Lower leg skin (tissue), 4 donors: ENCODE data around the gene ACOXL. TPM values are rescaled to one million over a fixed set of nuclear protein-coding genes. Genes with fewer than 3 reads are reported as not detected.

Source experiments
- DNase-seq, 2 donors: peaks; one replicate each; pipeline ENCODE4 v3.0.0-alpha.2; 2019; ENCODE audit warnings: low spot score in 2 of 2
- H3K4me3 ChIP-seq: fragments of 200-600 bp; sonication (generic); 2 replicates; pipeline ENCODE4 v1.5.1; 2017; ENCODE audit warnings: mild to moderate bottlenecking, low read depth; ENCODE audit not compliant: poor library complexity, severe bottlenecking
- CTCF ChIP-seq, 3 donors: fragments of 450-650 bp; IDR thresholded peaks; one replicate each; pipeline ENCODE4 v1.5.1; 2016; ENCODE audit warnings: antibody characterized with exemption in 3 of 3, mild to moderate bottlenecking in 3 of 3, moderate library complexity in 2 of 3
- POLR2A ChIP-seq, 2 donors: fragments of 450-650 bp; IDR thresholded peaks; one replicate each; pipeline ENCODE4 v1.6.1; 2016 to 2017; ENCODE audit warnings: antibody characterized with exemption in 2 of 2, mild to moderate bottlenecking in 1 of 2, moderate library complexity in 1 of 2
- WGBS, 2 donors: methylation state at CpG; one replicate each; pipeline ENCODE4 v1.1.5; 2018; 5-methylcytosine and 5-hydroxymethylcytosine counted together
- intact Hi-C: fragments of 100-400 bp; cut with DNase I; formaldehyde crosslinking; loops from one replicate; pipeline ENCODE4 v1.15.0; 2023; ENCODE audit warnings: low total_unique reads
- total RNA-seq, 4 donors: library from RNA; depleted of rRNA; stranded (reverse); fragments of >200 nt; gene quantifications; one replicate each; pipeline ENCODE4 v1.1.0, GENCODE V29; 2016

The ACOXL gene
- total RNA-seq, 4 donors from 2014 or later: not detected

- TF ChIP-seq CTCF (IDR thresholded peaks at IDR 0.05) (no peak), POLR2A (IDR thresholded peaks at IDR 0.05) (no peak)
Observed at GRCh38 chr2:110991911-110992310, 259.5 kb downstream of the ACOXL start.

GRCh38 chr2:110992886-110993285 is 260.5 kb downstream of the ACOXL start:
- intact Hi-C loops: no loop called here
- no peak for DNase-seq
- no peak for TF ChIP-seq POLR2A (IDR thresholded peaks at IDR 0.05)
- H3K4me3 ChIP-seq: no peak overlapping the region
- 75 to 97% methylated on average over 2 of the region's 2 CpGs for WGBS, 2 donors

More at GRCh38 chr2:110991911-110992310, 259.5 kb downstream of the ACOXL start:
- WGBS, 2 donors: 49 to 55% methylated on average over 5 of the region's 5 CpGs
- intact Hi-C loops: no loop called here
- DNase-seq: no peak
- no peak overlapping the region for H3K4me3 ChIP-seq

- TF ChIP-seq POLR2A (IDR thresholded peaks at IDR 0.05): no peak
- TF ChIP-seq CTCF (IDR thresholded peaks at IDR 0.05): no peak
- peak in 1 of 2 donors; percentile 21 for DNase-seq
Observed at GRCh38 chr2:110993557-110994231, 261.3 kb downstream of the ACOXL start.

GRCh38 chr2:110994250-110994961 is 262.0 kb downstream of the ACOXL start:
- no peak for TF ChIP-seq CTCF (IDR thresholded peaks at IDR 0.05)
- no peak for TF ChIP-seq POLR2A (IDR thresholded peaks at IDR 0.05)
- WGBS, 2 donors: 14 to 24% methylated on average over 5 of the region's 5 CpGs
- H3K4me3 ChIP-seq: no peak overlapping the region
- intact Hi-C loops: no loop called here
- no peak for DNase-seq

More at GRCh38 chr2:110993557-110994231, 261.3 kb downstream of the ACOXL start:
- H3K4me3 ChIP-seq: no peak overlapping the region
- intact Hi-C loops: no loop called here
- 31 to 34% methylated on average over 4 of the region's 4 CpGs for WGBS, 2 donors

- WGBS, 2 donors: 64 to 68% methylated on average over 6 of the region's 6 CpGs
- DNase-seq: no peak
- intact Hi-C loops: no loop called here
- no peak for TF ChIP-seq POLR2A (IDR thresholded peaks at IDR 0.05)
- no peak for TF ChIP-seq CTCF (IDR thresholded peaks at IDR 0.05)
- H3K4me3 ChIP-seq: no peak overlapping the region
Observed at GRCh38 chr2:110995911-110996310, 263.5 kb downstream of the ACOXL start.

GRCh38 chr2:110997331-110998045 is 265.1 kb downstream of the ACOXL start:
- intact Hi-C loops: no loop called here
- no peak overlapping the region for H3K4me3 ChIP-seq
- TF ChIP-seq CTCF (IDR thresholded peaks at IDR 0.05) (no peak), POLR2A (IDR thresholded peaks at IDR 0.05) (no peak)
- no peak for DNase-seq
- 48 to 53% methylated on average over 6 of the region's 6 CpGs for WGBS, 2 donors
